SK-N-SH treated with all-trans-retinoic acid at 6 μM for 48 hours (cell line): Measurements from ENCODE around the gene TOGARAM1.

ENCODE experiments used
- ATAC-seq: fragments of 200-7000 bp; cut with Tn5 transposase; 3 replicates; pipeline ENCODE4 v1.9.1; 2020; ENCODE audit warnings: mild to moderate bottlenecking, moderate library complexity
- ARNTL ChIP-seq: fragments of 450-650 bp; formaldehyde crosslinking; IDR thresholded peaks from 2 replicates; pipeline ENCODE4 v1.5.0; 2020; ENCODE audit warnings: low read depth, mild to moderate bottlenecking, moderate library complexity, borderline replicate concordance
- CSDC2 ChIP-seq: fragments of 250-450 bp; sonication (Bioruptor Pico); IDR thresholded peaks from 2 replicates; pipeline ENCODE4 v1.5.0; 2020; ENCODE audit warnings: mild to moderate bottlenecking, moderate library complexity
- ESRRG ChIP-seq: fragments of 250-450 bp; sonication (Bioruptor Pico); IDR thresholded peaks from 2 replicates; pipeline ENCODE4 v1.6.1; 2021; ENCODE audit warnings: mild to moderate bottlenecking
- GLIS3 ChIP-seq: fragments of 250-450 bp; sonication (Bioruptor Pico); IDR thresholded peaks from 2 replicates; pipeline ENCODE4 v1.5.0; 2020; ENCODE audit warnings: mild to moderate bottlenecking, moderate library complexity
- ISL1 ChIP-seq: fragments of 250-450 bp; sonication (Bioruptor Pico); IDR thresholded peaks from 2 replicates; pipeline ENCODE4 v2.1.2; 2022; ENCODE audit warnings: mild to moderate bottlenecking, moderate library complexity
- OSR1 ChIP-seq: fragments of 250-450 bp; sonication (Bioruptor Pico); IDR thresholded peaks from 2 replicates; pipeline ENCODE4 v1.8.0; 2022; ENCODE audit warnings: moderate library complexity, mild to moderate bottlenecking, inconsistent platforms
- PATZ1 ChIP-seq: fragments of 250-450 bp; sonication (Bioruptor Pico); IDR thresholded peaks from 2 replicates; pipeline ENCODE4 v1.8.0; 2020; ENCODE audit warnings: mild to moderate bottlenecking, moderate library complexity, borderline replicate concordance
- POU6F1 ChIP-seq: fragments of 250-450 bp; sonication (Bioruptor Pico); IDR thresholded peaks from 2 replicates; pipeline ENCODE4 v1.8.0; 2021; ENCODE audit warnings: low read depth, mild to moderate bottlenecking, moderate library complexity, borderline replicate concordance
- PPARA ChIP-seq: fragments of 250-450 bp; sonication (Bioruptor Pico); IDR thresholded peaks from 2 replicates; pipeline ENCODE4 v1.5.0; 2020; ENCODE audit warnings: mild to moderate bottlenecking, borderline replicate concordance
- RARB ChIP-seq: fragments of 250-450 bp; sonication (Bioruptor Pico); IDR thresholded peaks from 2 replicates; pipeline ENCODE4 v1.8.0; 2021; ENCODE audit warnings: mild to moderate bottlenecking, moderate library complexity
- SNAI2 ChIP-seq: fragments of 250-450 bp; sonication (Bioruptor Pico); IDR thresholded peaks from 2 replicates; pipeline ENCODE4 v1.5.0; 2020; ENCODE audit warnings: mild to moderate bottlenecking, moderate library complexity
- TOX ChIP-seq: fragments of 250-450 bp; sonication (Bioruptor Pico); IDR thresholded peaks from 2 replicates; pipeline ENCODE4 v1.8.0; 2021; ENCODE audit warnings: mild to moderate bottlenecking, moderate library complexity, borderline replicate concordance
- ZFP3 ChIP-seq: fragments of 250-450 bp; sonication (Bioruptor Pico); IDR thresholded peaks from 2 replicates; pipeline ENCODE4 v1.5.0; 2020; ENCODE audit warnings: mild to moderate bottlenecking, moderate library complexity
- ZFP30 ChIP-seq: fragments of 450-650 bp; formaldehyde crosslinking; IDR thresholded peaks from 2 replicates; pipeline ENCODE4 v1.5.0; 2022; ENCODE audit warnings: mild to moderate bottlenecking, moderate library complexity
- ZNF565 ChIP-seq: fragments of 450-650 bp; formaldehyde crosslinking; conservative IDR thresholded peaks from 2 replicates; pipeline ENCODE4 v1.5.0; 2020; ENCODE audit warnings: low read depth, mild to moderate bottlenecking, moderate library complexity
- ZNF70 ChIP-seq: fragments of 450-650 bp; formaldehyde crosslinking; IDR thresholded peaks from 2 replicates; pipeline ENCODE4 v1.5.0; 2020; ENCODE audit warnings: mild to moderate bottlenecking, moderate library complexity
- ZNF8 ChIP-seq: fragments of 450-650 bp; formaldehyde crosslinking; IDR thresholded peaks from 2 replicates; pipeline ENCODE4 v1.5.0; 2020; ENCODE audit warnings: mild to moderate bottlenecking, moderate library complexity
- TF ChIP-seq, protein P1 (sequence below): fragments of 250-450 bp; sonication (Bioruptor Pico); IDR thresholded peaks from 2 replicates; pipeline ENCODE4 v1.5.0; 2020; ENCODE audit warnings: mild to moderate bottlenecking, moderate library complexity
- TF ChIP-seq, protein P2 (sequence below): fragments of 250-450 bp; sonication (Bioruptor Pico); IDR thresholded peaks from 2 replicates; pipeline ENCODE4 v1.5.1; 2020; ENCODE audit warnings: low read depth, mild to moderate bottlenecking, moderate library complexity
- TF ChIP-seq, protein P3 (sequence below): fragments of 250-450 bp; sonication (Bioruptor Pico); IDR thresholded peaks from 2 replicates; pipeline ENCODE4 v1.5.1; 2021; ENCODE audit warnings: mild to moderate bottlenecking, moderate library complexity

TOGARAM1 gene

DNA sequence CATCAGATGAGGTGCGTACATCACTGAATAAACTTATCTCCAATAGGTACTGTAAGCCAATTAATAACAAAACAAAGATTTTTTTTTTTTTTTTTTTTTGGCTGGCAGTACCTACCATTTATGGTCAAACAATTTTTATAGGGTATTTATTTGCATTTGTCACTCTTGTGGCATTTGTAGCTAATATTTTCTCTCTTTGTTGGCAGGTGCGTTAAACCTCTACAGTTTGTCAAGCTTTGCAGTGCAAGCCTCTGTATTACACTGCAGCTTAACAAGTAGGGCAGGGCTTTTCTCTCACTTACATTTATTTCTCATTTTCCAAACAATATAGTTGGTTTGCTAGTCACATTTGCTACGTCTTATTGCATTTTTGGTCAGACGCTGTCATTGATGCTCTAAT, 134.2 kb downstream of the TOGARAM1 start:
- TF ChIP-seq PATZ1: no peak
- no peak for ATAC-seq

- no peak for ATAC-seq
- TF ChIP-seq ARNTL (CRISPR knock-in tag) (no peak), ZFP3 (no peak), SNAI2 (CRISPR knock-in tag) (no peak), PPARA (CRISPR knock-in tag) (no peak), RARB (CRISPR knock-in tag) (no peak), GLIS3 (CRISPR knock-in tag) (no peak), ZNF70 (CRISPR knock-in tag) (no peak), CSDC2 (CRISPR knock-in tag) (no peak), PATZ1 (no peak), ZNF8 (no peak), TOX (CRISPR knock-in tag) (no peak), ZFP30 (no peak), POU6F1 (CRISPR knock-in tag) (no peak)
- TF ChIP-seq, protein P1, sequence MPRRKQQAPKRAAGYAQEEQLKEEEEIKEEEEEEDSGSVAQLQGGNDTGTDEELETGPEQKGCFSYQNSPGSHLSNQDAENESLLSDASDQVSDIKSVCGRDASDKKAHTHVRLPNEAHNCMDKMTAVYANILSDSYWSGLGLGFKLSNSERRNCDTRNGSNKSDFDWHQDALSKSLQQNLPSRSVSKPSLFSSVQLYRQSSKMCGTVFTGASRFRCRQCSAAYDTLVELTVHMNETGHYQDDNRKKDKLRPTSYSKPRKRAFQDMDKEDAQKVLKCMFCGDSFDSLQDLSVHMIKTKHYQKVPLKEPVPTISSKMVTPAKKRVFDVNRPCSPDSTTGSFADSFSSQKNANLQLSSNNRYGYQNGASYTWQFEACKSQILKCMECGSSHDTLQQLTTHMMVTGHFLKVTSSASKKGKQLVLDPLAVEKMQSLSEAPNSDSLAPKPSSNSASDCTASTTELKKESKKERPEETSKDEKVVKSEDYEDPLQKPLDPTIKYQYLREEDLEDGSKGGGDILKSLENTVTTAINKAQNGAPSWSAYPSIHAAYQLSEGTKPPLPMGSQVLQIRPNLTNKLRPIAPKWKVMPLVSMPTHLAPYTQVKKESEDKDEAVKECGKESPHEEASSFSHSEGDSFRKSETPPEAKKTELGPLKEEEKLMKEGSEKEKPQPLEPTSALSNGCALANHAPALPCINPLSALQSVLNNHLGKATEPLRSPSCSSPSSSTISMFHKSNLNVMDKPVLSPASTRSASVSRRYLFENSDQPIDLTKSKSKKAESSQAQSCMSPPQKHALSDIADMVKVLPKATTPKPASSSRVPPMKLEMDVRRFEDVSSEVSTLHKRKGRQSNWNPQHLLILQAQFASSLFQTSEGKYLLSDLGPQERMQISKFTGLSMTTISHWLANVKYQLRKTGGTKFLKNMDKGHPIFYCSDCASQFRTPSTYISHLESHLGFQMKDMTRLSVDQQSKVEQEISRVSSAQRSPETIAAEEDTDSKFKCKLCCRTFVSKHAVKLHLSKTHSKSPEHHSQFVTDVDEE (CRISPR knock-in tag): no peak
- TF ChIP-seq, protein P2, sequence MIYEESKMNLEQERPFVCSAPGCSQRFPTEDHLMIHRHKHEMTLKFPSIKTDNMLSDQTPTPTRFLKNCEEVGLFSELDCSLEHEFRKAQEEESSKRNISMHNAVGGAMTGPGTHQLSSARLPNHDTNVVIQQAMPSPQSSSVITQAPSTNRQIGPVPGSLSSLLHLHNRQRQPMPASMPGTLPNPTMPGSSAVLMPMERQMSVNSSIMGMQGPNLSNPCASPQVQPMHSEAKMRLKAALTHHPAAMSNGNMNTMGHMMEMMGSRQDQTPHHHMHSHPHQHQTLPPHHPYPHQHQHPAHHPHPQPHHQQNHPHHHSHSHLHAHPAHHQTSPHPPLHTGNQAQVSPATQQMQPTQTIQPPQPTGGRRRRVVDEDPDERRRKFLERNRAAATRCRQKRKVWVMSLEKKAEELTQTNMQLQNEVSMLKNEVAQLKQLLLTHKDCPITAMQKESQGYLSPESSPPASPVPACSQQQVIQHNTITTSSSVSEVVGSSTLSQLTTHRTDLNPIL (CRISPR knock-in tag): no peak
Observed at GRCh38 chr14:45103806-45104205, 141.8 kb downstream of the TOGARAM1 start.

DNA sequence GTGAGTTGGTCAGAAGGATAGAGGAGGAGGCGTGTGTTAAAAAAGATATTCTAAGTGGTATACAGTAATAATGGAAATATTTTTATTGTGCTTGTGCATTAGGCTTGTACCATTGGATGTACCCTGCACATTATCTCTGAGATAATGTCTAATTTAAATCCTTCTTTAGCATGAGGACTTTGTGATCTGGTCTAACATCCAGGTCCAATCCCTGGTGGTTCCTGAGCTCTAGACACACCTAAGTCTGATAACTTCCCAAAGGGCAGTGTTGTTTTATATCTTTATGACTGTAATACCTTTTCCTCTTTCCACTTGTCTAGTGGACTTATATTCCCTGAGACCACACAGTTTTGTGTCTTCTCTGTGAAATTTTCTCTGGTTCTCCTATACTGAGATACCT, 142.6 kb downstream of the TOGARAM1 start:
- ATAC-seq: no peak
- TF ChIP-seq PATZ1: no peak
- TF ChIP-seq, protein P2 (CRISPR knock-in tag): no peak
- TF ChIP-seq, protein P3, sequence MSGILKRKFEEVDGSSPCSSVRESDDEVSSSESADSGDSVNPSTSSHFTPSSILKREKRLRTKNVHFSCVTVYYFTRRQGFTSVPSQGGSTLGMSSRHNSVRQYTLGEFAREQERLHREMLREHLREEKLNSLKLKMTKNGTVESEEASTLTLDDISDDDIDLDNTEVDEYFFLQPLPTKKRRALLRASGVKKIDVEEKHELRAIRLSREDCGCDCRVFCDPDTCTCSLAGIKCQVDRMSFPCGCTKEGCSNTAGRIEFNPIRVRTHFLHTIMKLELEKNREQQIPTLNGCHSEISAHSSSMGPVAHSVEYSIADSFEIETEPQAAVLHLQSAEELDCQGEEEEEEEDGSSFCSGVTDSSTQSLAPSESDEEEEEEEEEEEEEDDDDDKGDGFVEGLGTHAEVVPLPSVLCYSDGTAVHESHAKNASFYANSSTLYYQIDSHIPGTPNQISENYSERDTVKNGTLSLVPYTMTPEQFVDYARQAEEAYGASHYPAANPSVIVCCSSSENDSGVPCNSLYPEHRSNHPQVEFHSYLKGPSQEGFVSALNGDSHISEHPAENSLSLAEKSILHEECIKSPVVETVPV (CRISPR knock-in tag): no peak
- no peak for TF ChIP-seq ZNF565
- TF ChIP-seq, protein P1 (CRISPR knock-in tag): no peak
- TF ChIP-seq ZFP30: no peak
- no peak for TF ChIP-seq OSR1 (CRISPR knock-in tag)
- TF ChIP-seq TOX (CRISPR knock-in tag): no peak
- no peak for TF ChIP-seq ESRRG (CRISPR knock-in tag)
- no peak for TF ChIP-seq ZFP3
- no peak for TF ChIP-seq PPARA (CRISPR knock-in tag)
- TF ChIP-seq ISL1 (CRISPR knock-in tag): no peak
- TF ChIP-seq ZNF70 (CRISPR knock-in tag): no peak
